ENCODE results near the gene ACSF2. TPM values are rescaled to one million over a fixed set of nuclear protein-coding genes. Genes with fewer than 3 reads are reported as not detected.

The ACSF2 gene
- total RNA-seq, 1 donor from 2014 or later, result 26.1 TPM

DNA sequence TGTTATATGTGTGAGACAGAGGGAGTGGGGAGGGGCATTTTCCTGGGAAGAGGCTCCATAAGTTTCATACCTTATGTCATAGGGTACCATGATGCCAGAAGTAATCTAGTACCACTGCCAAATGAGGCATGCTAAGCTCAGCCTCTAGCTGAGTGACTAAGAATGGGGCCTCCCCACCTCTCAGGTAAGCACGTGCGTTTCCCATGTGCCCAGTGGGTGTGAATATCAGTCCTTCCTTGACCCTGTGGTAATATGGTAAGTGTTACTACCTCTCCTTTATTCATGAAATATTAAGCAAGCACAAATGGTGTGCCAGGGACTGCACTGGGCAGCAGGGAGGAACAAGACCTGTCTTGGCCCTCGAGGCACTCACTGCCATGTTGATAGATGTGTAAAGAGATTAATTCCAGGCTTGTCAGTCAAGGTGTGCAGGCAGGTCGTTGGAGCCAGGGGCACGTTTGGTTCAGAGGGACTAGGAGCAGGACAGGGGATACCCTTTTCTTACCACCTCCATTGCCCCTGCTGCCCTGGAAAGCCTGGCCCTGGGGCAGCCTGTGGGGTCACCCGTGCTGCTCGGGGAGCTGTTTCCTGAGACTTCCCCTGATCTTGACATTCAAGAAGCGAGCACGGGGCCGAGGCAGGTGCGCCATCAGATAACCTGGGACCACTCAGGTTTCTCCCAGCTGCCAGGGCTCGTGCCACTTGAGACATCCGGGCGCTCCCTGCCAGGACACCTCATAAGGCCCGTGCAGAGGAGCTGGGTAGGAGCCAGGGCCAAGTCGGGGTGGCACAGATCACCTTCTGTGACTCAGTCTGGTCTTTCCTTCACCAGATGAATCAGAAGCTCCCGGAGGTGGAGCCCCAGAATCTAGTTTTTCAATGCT is 61.4 kb downstream of the ACSF2 start:
- intact Hi-C loops (cut with DNase I), result no loop called here
- TF ChIP-seq, protein P1, sequence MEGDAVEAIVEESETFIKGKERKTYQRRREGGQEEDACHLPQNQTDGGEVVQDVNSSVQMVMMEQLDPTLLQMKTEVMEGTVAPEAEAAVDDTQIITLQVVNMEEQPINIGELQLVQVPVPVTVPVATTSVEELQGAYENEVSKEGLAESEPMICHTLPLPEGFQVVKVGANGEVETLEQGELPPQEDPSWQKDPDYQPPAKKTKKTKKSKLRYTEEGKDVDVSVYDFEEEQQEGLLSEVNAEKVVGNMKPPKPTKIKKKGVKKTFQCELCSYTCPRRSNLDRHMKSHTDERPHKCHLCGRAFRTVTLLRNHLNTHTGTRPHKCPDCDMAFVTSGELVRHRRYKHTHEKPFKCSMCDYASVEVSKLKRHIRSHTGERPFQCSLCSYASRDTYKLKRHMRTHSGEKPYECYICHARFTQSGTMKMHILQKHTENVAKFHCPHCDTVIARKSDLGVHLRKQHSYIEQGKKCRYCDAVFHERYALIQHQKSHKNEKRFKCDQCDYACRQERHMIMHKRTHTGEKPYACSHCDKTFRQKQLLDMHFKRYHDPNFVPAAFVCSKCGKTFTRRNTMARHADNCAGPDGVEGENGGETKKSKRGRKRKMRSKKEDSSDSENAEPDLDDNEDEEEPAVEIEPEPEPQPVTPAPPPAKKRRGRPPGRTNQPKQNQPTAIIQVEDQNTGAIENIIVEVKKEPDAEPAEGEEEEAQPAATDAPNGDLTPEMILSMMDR (IDR thresholded peaks at IDR 0.05), result no peak
- Histone ChIP-seq H3K27me3 (no peaks in the 10 kb centered on the region), H3K27ac (no peak overlapping the region), H3K4me1 (peaks cover 3 to 9% of the 10 kb centered on the region in 2 donors), H3K9me3 (no peaks in the 10 kb centered on the region), H3K4me3 (no peak overlapping the region), H3K36me3 (peaks cover 20 to 42% of the 10 kb centered on the region in 2 donors)
- no peak for DNase-seq (ENCODE audit: low spot score in 2 of 2)

DNA sequence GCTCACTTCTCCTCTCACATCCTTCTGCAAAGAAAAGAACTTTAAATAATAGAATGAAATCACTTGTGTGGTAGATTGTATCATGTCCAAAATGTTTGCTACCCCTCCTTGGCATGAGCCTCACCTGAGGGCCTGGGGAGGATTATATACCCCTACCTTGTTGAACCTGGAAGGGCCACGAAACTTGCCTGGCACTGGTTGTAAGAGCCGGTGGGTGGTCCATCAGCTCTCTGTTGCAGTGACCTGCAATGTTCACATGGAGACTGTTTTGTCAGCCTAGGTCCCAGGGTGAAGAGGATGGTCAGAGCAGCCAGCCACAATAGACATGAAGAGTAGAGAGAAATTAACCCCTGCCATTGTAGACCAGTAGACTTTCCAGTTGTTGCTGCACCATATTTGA is 62.9 kb downstream of the ACSF2 start:
- Histone ChIP-seq H3K36me3 (peaks cover 20 to 36% of the 10 kb centered on the region in 2 donors), H3K27ac (no peak overlapping the region), H3K4me1 (no peaks in the 10 kb centered on the region), H3K27me3 (no peaks in the 10 kb centered on the region), H3K4me3 (no peak overlapping the region), H3K9me3 (no peaks in the 10 kb centered on the region)
- TF ChIP-seq, protein P1 (IDR thresholded peaks at IDR 0.05), result no peak
- DNase-seq (ENCODE audit: low spot score in 2 of 2), result no peak
- intact Hi-C loops (cut with DNase I), result no loop called here

DNA sequence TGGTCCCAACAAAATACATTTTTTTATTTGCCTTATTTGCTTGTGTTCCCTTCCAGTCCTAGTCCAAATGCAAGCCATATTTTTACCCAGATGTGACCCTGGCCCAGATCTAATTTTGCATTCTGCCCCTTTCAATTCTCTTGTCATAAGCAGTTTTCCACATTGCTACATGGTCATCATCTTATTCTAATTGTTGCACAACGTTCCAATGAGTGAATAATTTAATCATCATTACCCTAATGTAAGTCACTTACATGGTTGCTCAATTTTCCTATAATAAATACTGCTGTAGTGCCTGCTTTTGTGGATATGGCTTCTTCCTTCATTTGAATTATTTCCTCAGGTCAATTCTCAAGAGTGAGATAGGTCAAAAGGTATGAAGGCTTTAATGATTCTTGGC is 65.5 kb downstream of the ACSF2 start:
- Histone ChIP-seq H3K9me3 (no peaks in the 10 kb centered on the region), H3K4me3 (no peak overlapping the region), H3K27me3 (no peaks in the 10 kb centered on the region), H3K36me3 (peaks cover 0 to 10% of the 10 kb centered on the region in 2 donors), H3K27ac (no peak overlapping the region), H3K4me1 (no peaks in the 10 kb centered on the region)
- DNase-seq (ENCODE audit: low spot score in 2 of 2), result no peak
- intact Hi-C loops (cut with DNase I), result no loop called here
- TF ChIP-seq, protein P1 (IDR thresholded peaks at IDR 0.05), result no peak

DNA sequence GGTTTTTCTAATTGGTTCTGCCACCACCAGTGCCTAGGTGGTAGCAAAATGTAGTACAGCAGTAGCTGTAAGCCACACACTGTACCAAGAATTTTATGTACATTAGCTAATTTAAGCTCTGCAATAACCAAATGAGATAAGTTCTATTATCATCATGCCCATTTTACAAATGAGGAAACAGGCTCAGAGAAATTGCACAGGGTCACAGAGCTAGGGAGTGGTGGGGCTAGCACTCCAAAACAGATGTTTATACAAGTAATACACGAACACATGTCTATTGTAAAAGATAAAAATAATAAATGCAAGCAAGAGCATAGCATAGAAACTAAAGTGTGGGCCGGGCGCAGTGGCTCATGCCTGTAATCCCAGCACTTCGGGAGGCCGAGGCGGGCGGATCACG is 66.2 kb downstream of the ACSF2 start:
- no peak overlapping the region for H3K4me3 ChIP-seq

DNA sequence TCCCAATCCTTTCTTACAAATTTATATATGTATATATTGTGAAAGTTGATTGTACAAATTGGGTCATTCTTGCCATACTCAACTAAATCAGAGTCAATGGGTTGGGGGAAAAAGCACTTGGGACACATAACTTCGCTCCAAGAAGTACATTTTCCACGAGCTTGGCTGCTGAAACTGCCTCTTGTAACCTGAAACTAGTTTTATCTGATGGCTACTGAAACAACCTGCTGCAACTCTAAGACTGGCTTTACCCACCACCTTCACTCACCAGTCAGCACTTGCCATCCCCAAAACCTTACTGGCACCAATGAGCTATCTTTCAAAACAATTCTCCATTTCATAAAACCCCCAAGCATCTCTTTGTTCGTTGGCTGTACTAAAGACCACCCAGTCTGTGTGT is 67.7 kb downstream of the ACSF2 start:
- intact Hi-C loops (cut with DNase I), result no loop called here
- TF ChIP-seq, protein P1 (IDR thresholded peaks at IDR 0.05), result no peak
- H3K27me3 ChIP-seq, result no peaks in the 10 kb centered on the region

More for the DNA sequence above, 66.2 kb downstream of the ACSF2 start:
- DNase-seq (ENCODE audit: low spot score in 2 of 2), result no peak
- TF ChIP-seq, protein P1 (IDR thresholded peaks at IDR 0.05), result no peak
- Histone ChIP-seq H3K9me3 (no peaks in the 10 kb centered on the region), H3K4me1 (no peaks in the 10 kb centered on the region), H3K36me3 (peaks cover 0 to 5% of the 10 kb centered on the region in 2 donors), H3K27me3 (no peaks in the 10 kb centered on the region), H3K27ac (no peak overlapping the region)
- intact Hi-C loops (cut with DNase I), result no loop called here

More for the DNA sequence above, 67.7 kb downstream of the ACSF2 start:
- H3K36me3 ChIP-seq, result no peaks in the 10 kb centered on the region
- DNase-seq (ENCODE audit: low spot score in 2 of 2), result no peak
- H3K9me3 ChIP-seq, result no peaks in the 10 kb centered on the region
- no peak overlapping the region for H3K4me3 ChIP-seq
- no peak overlapping the region for H3K27ac ChIP-seq
- no peaks in the 10 kb centered on the region for H3K4me1 ChIP-seq
